SW 1271 (cell line): ENCODE data around the gene HNF1B.

ENCODE experiments used
- DNase-seq, 2 experiments: peaks; one replicate each; lab custom pipeline; 2025; lab: John Stamatoyannopoulos, UW

The HNF1B gene

DNA sequence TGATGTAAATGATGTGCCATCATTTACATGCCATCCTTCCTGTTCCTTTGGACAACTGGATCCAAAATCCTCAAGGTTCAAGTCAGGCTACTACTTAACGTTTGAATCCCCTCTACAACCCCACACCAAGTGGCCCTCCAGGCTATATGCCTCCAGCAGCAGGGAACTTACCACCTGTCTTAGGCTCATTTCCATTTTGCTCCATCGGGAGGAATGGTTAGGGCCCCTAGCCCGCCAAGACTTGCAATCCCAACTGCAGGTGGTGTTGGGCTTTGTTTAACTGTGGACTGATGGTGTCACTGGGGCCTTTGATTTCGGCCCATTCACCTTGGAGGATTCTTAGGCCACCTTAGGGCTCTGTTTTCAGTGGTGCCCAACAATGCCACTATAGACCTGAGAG is 9.7 kb downstream of the HNF1B start:
- no peak for DNase-seq

DNA sequence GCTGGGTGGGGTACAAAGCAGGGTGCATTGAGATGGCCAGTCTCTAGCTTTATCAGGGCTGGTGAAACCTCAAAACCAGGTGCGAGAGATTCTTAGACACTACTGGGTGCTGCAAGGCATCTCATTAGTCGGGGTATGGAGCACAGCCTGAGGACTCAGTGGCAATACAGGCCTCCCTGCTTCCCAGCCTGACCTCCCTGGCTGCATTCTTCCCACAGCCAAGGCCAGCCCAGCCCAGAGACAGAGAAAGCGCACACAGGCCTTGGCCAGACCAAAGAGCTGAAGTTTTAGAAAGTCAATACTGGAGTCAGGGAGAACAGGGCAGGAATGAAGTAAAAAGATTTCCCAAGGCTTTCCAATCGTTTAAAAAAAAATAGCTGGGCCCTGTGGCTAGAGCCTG is 12.5 kb downstream of the HNF1B start:
- DNase-seq = no peak

- no peak for DNase-seq
These were observed 13.8 kb downstream of the HNF1B start for GRCh38 chr17:37731056-37731455.

DNA sequence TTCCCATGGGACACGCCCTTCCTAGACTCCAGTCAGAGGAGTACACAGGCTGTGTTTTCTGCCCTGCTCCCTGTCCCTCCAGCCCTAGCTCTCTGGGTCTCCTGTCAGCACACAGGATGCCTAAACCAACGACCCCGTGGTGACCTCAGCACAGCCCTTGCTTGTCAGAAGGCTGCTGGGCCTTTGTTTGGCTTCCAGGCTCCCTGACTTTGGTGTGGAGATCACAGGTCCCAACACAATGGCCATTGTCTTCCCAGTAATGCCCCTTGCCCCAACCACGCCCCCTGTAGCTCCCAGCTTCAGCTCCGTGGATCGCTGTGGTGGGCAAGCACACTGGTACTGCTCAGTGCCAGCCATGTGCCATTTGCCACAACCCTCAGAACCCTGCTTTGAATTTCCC is 15.0 kb downstream of the HNF1B start:
- DNase-seq = no peak

DNA sequence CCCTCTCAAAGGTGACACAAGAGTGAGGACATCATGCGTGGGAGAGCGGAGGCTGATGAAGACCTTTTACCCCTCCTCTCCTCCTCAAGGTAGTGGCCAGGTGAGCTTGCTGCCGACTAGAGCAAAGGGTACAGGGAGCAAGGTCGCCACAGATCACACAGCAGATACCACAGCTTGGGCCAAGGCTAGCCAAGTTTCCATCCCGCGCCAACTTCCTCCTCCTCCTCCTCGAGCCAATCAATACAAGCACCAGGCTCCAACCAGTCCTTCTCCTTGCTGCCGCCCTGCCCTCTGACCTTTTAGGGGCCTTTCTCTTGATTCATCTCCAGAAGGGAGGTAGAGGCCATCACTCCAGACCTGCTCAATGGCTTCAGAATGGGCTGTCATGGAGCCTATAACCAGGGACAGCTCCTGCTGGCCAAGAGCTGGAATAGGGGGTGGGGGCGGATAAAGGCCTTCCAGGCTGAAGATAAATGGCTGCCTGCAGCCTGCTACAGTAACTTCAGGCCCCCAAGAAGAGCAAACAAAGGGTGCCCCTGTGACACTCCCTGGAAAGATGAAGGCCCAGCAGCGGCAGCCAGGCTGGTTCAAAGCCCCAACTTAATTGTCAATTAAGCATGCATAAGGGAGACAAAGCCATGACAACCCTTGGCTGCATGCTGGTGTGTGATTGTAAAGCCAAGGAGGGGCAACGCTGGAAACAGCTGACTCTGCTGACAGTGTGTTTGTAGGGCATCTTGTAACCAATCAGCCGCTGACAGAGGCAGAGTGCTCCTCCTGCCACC is 17.8 kb downstream of the HNF1B start:
- no peak for DNase-seq

DNA sequence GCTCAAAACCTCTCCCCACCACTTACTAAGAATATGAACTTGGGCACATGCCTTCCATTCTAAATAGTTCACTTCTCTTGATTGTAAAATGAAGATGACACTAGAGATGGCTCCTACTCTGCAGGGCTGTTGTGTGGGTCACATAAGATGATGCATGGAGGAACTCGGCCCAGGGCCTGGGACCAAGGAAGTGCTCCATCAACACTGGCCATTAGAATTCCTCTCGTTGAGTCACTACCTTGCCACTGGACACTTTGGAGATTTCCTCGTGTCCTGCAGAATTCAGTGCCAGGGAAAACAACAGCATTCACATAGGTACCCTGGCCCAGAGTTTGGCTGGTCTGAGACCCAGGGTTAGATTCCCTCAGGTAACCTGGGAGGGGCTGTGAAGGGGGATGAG is 18.6 kb downstream of the HNF1B start:
- no peak for DNase-seq

DNA sequence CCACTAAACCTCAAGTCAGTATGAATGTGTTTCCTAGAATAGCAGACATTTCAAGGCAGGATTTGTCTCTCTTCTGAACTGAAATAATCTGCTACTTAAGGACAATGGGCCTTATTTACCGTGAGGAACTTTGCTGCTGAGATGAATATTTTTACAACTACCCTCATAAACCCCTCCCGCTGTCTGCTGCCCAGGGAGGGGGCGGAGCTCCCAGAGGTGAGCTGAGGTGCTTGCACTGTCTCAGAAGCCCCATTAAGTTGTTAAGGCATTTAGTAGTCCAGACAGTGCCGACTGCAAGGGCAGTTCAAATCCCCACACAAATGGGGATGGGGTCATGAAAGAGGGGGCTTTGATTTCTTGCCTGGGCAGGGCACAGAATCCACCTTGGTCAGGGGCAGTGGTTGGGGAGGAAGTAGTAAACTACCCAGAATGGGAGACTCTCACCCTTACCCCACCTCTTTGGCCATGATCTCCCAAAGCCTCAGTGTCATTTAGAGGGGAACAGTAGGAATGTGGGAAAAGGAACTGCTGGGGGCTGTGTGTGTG is 19.2 kb downstream of the HNF1B start:
- no peak for DNase-seq

GRCh38 chr17:37725021-37725595 is 19.8 kb downstream of the HNF1B start:
- no peak for DNase-seq

DNA sequence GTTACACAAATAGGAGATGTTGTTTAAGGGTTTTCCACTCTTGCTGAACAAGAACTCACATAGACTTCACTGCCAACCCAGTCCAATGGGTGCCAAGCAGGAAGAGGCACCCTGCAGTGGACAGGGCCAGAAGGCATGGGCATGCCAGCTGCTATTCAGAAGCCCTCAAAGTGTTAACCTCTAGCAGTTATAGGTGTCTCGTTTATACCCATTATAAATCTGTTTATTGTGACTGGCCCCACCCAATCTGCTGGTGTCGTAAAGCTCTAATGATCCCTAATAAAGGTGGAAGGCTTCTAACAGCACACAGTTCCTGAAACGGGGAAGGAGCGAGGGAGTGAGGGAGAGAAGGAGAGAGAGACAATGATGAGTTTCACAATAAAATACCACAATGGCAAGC is 23.9 kb downstream of the HNF1B start:
- DNase-seq = no peak

GRCh38 chr17:37719866-37720265 is 25.0 kb downstream of the HNF1B start:
- DNase-seq = no peak

- no peak for DNase-seq
These were observed 26.4 kb downstream of the HNF1B start for GRCh38 chr17:37718324-37719048.

DNA sequence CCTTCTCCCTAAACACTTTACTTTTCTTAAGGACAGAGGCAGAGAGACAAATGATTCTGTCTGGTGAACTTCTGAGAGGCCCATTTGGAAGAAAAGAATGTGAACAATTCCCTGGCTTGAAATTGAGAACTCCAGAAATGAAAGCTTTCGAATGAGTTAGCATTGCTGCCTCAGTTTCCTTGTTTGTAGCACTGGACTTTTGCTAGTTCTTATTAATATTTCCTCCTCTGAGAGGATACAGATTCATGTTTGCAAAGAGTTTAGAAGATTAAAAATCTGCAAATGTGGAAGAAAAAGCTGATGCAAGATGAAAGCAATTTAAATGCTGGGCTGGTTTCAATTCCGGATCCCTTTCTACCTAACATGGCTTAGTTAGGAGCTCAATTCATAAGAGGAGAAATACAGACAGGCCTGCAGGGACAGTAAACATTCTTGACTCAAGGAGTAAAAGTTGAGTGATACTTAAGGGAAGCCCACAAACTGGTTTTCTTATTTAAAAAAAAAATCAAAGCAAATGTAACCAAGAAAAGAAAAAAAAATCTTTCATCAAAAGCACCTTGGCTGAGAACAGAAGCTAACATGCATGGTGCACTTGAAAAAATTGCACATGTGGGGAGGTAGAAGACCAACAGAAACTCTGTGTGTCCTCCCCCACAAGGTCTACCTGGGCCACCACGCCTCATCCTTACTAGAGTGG is 27.1 kb downstream of the HNF1B start:
- DNase-seq = no peak

- DNase-seq = no peak
These were observed 30.0 kb downstream of the HNF1B start for GRCh38 chr17:37714897-37715296.

GRCh38 chr17:37713624-37714023 is 31.2 kb downstream of the HNF1B start:
- no peak for DNase-seq

- no peak for DNase-seq
These were observed 31.8 kb downstream of the HNF1B start for GRCh38 chr17:37713028-37713431.

DNA sequence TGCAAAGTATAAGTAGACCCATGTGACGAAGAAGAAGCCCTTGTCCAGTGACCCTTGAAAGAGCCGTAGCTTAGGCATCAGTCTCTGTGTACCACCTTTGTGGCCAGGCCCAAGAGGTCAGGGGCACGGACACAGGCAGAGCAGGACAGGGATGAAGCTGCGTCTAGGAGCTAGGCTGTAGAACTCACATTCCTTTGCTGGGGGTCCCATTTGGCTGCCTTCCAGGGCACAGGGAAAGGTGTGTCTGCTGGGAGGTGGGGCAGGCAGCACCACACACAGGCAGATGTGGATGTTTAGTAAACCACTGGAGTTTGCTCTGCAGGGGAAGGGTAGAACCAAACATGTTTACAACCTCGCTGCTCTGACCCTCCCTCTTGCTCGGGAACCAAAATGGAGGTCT is 33.7 kb downstream of the HNF1B start:
- no peak for DNase-seq

GRCh38 chr17:37710344-37710886 is 34.4 kb downstream of the HNF1B start:
- DNase-seq = peak in 1 of 2 experiments; percentile 14

GRCh38 chr17:37708616-37709212 is 36.1 kb downstream of the HNF1B start:
- no peak for DNase-seq

- DNase-seq = no peak
These were observed 36.7 kb downstream of the HNF1B start for GRCh38 chr17:37708008-37708615.

- no peak for DNase-seq
These were observed 38.4 kb downstream of the HNF1B start for GRCh38 chr17:37706446-37706845.

- peak in 1 of 2 experiments; percentile 6 for DNase-seq
These were observed 42.3 kb downstream of the HNF1B start for GRCh38 chr17:37702598-37702997.
